ENCODE measurements around the gene EPHB1. TPM values are rescaled to one million over a fixed set of nuclear protein-coding genes. Genes with fewer than 3 reads are reported as not detected.

Gene EPHB1
- total RNA-seq, 1 experiment from 2014 or later = 0.11 TPM

DNA sequence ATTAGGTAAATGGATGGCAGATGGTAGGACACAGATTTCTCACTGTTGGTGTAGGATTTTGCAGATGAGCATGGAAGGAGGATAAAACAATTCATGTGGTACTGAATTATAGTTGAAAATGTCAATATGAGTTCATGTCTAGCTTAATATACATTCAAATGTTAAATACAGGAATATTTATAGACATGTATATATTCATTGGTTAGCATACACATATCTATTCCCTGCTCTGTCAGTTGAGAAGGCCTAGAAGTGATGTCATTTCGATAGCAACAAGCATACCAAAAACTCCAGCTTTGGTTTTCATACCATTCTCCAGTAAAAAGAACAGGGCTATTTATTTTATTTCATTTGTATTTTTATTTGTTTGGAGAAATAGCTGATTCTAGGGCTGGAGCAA, 497.1 kb downstream of the EPHB1 start:
- ChIA-PET POLR2A (ENCODE audit: low non-redundant PET) (no interaction called here), CTCF (no interaction called here)
- H3K27me3 ChIP-seq (replicated peaks; ENCODE audit: insufficient read depth, low read depth, low read length, poor library complexity) = peaks cover 4% of the 10 kb centered on the region
- intact Hi-C loops (cut with micrococcal nuclease; ENCODE audit: unreplicated experiment) = no loop called here
- TF ChIP-seq, protein P1, sequence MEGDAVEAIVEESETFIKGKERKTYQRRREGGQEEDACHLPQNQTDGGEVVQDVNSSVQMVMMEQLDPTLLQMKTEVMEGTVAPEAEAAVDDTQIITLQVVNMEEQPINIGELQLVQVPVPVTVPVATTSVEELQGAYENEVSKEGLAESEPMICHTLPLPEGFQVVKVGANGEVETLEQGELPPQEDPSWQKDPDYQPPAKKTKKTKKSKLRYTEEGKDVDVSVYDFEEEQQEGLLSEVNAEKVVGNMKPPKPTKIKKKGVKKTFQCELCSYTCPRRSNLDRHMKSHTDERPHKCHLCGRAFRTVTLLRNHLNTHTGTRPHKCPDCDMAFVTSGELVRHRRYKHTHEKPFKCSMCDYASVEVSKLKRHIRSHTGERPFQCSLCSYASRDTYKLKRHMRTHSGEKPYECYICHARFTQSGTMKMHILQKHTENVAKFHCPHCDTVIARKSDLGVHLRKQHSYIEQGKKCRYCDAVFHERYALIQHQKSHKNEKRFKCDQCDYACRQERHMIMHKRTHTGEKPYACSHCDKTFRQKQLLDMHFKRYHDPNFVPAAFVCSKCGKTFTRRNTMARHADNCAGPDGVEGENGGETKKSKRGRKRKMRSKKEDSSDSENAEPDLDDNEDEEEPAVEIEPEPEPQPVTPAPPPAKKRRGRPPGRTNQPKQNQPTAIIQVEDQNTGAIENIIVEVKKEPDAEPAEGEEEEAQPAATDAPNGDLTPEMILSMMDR (conservative IDR thresholded peaks at IDR 0.05; ENCODE audit: low read depth, low read length) = no peak
- no peak for TF ChIP-seq EZH2 (IDR thresholded peaks at IDR 0.05; ENCODE audit: borderline replicate concordance, low read depth, low read length, poor library complexity, severe bottlenecking)
- H3K36me3 ChIP-seq (ENCODE audit: insufficient read depth, low read length, poor library complexity, severe bottlenecking) = no peaks in the 10 kb centered on the region
- H3K9me3 ChIP-seq (ENCODE audit: low read depth, low read length, poor library complexity, severe bottlenecking) = no peaks in the 10 kb centered on the region
- no peak overlapping the region for H3K4me3 ChIP-seq (ENCODE audit: low read depth, low read length, poor library complexity, severe bottlenecking)
- DNase-seq (ENCODE audit: low spot score) = no peak
- no peak overlapping the region for H3K27ac ChIP-seq (ENCODE audit: low read depth, low read length, poor library complexity, severe bottlenecking)
- no TSS peak for BruUV-seq (replicated peaks)
- H3K4me1 ChIP-seq (ENCODE audit: insufficient read depth, low read length, poor library complexity, severe bottlenecking) = no peaks in the 10 kb centered on the region

DNA sequence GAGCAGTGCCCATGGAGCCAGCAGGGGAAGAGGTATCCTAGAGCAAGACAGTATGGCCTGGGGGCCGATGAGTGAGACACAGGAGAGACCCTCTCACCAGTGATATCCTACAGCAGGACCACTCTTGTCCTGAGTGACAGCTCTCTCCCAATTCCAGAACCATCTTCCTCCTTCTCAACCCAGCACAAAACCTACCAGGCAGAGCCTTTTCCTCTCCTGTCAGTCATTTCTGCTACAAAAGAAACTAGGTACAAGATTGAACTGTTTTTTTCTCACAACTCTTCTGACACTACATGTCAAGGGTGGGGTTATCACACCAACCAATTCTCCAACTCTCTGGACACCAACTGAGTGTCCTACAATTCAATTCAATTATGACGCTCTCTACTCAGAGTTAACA, 506.6 kb downstream of the EPHB1 start:
- Histone ChIP-seq H3K4me3 (ENCODE audit: low read depth, low read length, poor library complexity, severe bottlenecking) (no peak overlapping the region), H3K36me3 (ENCODE audit: insufficient read depth, low read length, poor library complexity, severe bottlenecking) (no peaks in the 10 kb centered on the region), H3K9me3 (ENCODE audit: low read depth, low read length, poor library complexity, severe bottlenecking) (no peaks in the 10 kb centered on the region), H3K27me3 (replicated peaks; ENCODE audit: insufficient read depth, low read depth, low read length, poor library complexity) (no peaks in the 10 kb centered on the region), H3K4me1 (ENCODE audit: insufficient read depth, low read length, poor library complexity, severe bottlenecking) (no peaks in the 10 kb centered on the region), H3K27ac (ENCODE audit: low read depth, low read length, poor library complexity, severe bottlenecking) (no peak overlapping the region)
- no peak for DNase-seq (ENCODE audit: low spot score)
- BruUV-seq (replicated peaks) = no TSS peak
- TF ChIP-seq EZH2 (IDR thresholded peaks at IDR 0.05; ENCODE audit: borderline replicate concordance, low read depth, low read length, poor library complexity, severe bottlenecking) = no peak
- TF ChIP-seq, protein P1 (conservative IDR thresholded peaks at IDR 0.05; ENCODE audit: low read depth, low read length) = no peak
- CTCF ChIA-PET = no interaction called here
- POLR2A ChIA-PET (ENCODE audit: low non-redundant PET) = no interaction called here
- intact Hi-C loops (cut with micrococcal nuclease; ENCODE audit: unreplicated experiment) = no loop called here

DNA sequence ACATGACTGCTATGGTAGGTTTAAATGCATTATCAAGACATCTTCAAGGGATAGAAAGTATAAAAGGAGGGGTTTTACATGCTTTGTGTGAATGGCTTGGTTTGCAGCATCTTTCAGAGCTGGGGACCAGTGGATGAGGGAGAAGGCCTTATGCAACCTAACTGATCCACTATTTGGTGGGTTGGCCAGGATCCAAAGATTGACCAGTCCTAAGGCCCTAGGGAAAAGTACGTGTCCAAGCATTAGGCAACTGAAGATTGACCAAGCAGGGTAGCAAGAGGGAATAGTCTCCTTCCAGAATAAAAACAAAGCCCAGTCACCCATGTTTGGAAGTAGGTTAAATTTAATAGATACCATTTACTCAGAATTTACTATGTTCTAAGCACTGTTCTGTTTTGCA, 509.3 kb downstream of the EPHB1 start:
- H3K36me3 ChIP-seq (ENCODE audit: insufficient read depth, low read length, poor library complexity, severe bottlenecking) = no peaks in the 10 kb centered on the region
- DNase-seq (ENCODE audit: low spot score) = no peak
- no peak overlapping the region for H3K4me3 ChIP-seq (ENCODE audit: low read depth, low read length, poor library complexity, severe bottlenecking)
- no peaks in the 10 kb centered on the region for H3K9me3 ChIP-seq (ENCODE audit: low read depth, low read length, poor library complexity, severe bottlenecking)
- CTCF ChIA-PET = no interaction called here
- H3K27ac ChIP-seq (ENCODE audit: low read depth, low read length, poor library complexity, severe bottlenecking) = no peak overlapping the region
- no peaks in the 10 kb centered on the region for H3K27me3 ChIP-seq (replicated peaks; ENCODE audit: insufficient read depth, low read depth, low read length, poor library complexity)
- BruUV-seq (replicated peaks) = no TSS peak
- H3K4me1 ChIP-seq (ENCODE audit: insufficient read depth, low read length, poor library complexity, severe bottlenecking) = no peaks in the 10 kb centered on the region
- TF ChIP-seq, protein P1 (conservative IDR thresholded peaks at IDR 0.05; ENCODE audit: low read depth, low read length) = no peak
- TF ChIP-seq EZH2 (IDR thresholded peaks at IDR 0.05; ENCODE audit: borderline replicate concordance, low read depth, low read length, poor library complexity, severe bottlenecking) = no peak
- intact Hi-C loops (cut with micrococcal nuclease; ENCODE audit: unreplicated experiment) = no loop called here
- POLR2A ChIA-PET (ENCODE audit: low non-redundant PET) = no interaction called here

Other genes starting within 250 kb of the EPHB1 start
- not detected in 2 replicates for gene KY, start 144.2 kb upstream of the EPHB1 start, total RNA-seq (2021)

Measured in A673 (cell line).